ENCODE results near the gene ANO2.
"Not testable (repeated sequence)": the region's sequence is repeated elsewhere in the genome, so short reads cannot be mapped to it uniquely, and the experiment has no call there.

ANO2 gene

DNA sequence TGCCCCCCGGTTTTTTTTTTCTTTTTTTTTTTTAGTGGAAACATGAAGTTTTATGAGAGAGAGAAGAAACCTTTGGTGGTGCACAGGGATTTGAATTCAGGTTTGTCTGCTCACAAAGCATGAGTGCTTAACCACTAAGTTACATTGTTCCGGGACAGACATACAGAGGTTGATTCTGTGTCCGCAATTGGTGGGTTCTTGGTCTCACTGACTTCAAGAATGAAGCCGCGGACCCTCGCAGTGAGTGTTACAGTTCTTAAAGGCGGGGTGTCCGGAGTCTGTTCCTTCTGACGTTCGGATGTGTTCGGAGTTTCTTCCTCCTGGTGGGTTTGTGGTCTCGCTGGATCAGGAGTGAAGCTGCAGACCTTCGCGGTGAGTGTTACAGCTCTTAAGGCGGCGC lies 57.2 kb downstream of the ANO2 start:
- not testable (repeated sequence) for DNase-seq (ENCODE audit: low spot score)

DNA sequence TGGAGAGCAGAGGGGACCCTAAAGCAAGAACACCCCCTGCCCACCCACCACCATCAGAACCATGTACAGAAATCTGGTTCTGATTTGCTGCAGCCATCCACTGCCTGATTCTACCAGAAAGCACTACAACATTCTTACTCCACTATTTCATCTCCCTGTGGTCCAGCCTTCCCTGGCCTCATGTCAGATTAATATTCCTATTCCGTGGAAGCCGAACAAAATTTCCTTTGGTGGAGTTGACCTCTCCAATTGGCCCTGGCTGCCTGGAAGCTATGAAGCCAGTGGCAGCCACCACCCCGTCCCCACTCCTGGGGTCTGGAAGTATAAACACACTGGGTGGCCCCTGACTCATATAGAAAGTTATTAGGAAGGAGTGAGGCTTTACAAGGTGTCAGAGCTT lies 60.2 kb downstream of the ANO2 start:
- no peak for DNase-seq (ENCODE audit: low spot score)

DNA sequence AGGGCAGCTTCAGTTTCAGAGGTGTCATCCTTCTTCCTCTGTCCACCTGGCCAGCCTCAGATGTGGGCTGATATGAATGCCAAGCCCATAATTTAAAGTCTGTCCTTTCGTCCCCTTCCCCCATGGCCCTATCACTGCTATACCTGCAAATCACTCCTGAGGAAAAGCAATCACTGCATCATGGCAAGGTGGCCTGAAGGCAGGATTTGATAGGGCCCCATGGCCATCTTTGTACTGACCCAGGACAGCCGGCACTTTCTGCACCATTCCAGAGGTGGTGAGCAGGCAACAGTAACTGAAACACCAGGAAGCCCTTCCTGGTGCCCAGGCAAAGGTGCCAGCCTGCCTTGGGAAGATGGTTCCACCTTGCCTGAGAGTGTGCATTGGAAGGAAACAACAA lies 60.8 kb downstream of the ANO2 start:
- no peak for DNase-seq (ENCODE audit: low spot score)

DNA sequence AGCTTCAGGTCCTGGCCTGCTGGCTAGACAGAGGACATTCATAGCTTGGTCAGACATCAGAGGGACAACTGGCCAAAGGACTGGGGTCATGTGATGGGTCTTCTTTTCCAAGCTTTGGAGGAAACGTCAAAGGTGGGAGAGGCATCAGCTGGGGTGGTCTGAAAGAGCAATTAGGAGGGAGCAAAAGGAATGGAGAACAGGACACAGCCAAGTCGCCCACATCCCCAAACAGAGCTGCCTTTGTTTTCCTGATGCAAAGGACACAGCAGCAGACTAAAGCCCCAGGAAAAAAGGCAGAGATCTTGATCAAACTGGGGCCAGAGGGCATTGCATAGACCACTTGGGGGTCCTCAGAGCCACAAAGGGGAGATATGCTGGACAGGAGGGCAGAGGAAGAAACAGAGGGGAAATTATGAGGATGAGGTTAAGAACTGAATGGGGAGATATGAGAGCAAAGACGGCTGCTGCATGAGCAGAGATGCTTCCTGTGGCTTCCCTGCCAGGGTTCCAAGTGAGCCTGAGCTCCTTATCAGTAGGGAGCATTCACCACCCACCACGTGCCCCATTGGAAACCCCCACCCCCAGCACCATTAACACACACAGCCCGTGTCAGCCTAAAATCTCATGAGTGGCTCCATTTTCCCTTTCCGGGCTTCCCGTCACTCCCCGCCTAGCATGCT lies 62.4 kb downstream of the ANO2 start:
- no peak for DNase-seq (ENCODE audit: low spot score)

DNA sequence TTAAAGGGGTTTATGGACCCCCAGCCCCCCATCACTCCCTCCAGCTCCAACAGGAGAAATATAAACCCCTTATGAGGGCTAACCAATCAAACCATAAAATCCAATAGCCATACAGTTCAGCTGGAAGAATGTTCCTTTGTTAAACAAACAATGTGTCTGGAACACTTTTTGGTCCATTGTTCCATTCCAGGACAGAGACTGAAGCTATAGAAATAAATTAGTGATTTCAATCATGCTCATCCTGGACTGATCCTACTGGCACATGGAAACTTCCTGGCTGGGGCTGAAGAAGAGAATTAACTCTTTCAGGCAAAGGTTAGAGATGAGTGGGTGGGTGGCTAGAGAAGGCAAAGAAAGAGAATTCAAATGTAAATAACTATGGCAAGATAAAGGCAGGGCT lies 63.4 kb downstream of the ANO2 start:
- no peak for DNase-seq (ENCODE audit: low spot score)

DNA sequence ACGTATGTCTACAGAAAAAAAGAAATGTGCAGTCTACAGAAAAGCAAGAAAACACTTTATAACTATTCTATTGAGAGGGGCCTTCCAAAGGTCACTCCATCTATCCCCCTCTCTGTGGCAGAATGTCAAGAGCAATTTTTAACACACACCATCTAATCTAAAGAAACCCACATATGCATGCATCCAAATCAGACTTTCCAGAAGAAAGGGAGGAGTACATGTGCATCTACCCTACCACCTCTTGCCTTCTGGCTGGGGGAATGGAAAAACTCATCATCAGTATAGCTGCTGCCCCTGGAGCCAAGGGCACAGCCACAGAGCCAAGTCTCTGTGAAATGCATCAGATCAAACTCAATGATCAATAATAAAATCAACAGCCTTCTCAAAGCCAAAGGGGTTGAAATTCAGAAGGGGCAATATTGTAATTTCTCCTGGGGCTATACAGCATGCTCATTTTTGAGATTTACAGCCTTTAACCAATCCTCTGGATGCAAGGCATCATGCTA lies 63.9 kb downstream of the ANO2 start:
- DNase-seq (ENCODE audit: low spot score): no peak

DNA sequence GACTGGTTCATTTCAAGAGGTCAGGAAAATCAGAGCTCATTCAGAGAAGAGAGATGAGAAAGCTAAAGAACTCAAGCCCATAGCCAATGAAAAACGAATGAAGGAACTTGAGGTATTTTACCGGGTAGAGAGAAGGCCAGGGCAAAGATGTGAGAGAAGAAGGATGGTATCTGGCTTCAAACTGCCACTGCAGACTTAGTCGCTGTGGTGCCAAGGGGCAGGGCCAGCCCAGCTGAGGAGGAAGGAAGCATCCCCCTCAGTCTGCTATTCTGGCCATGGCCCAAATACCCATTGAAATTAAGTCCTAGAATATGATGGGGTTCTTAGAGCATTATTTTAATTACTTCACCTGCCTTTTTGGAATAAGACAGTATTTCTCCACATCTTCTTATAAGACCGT lies 69.2 kb downstream of the ANO2 start:
- no peak for DNase-seq (ENCODE audit: low spot score)

DNA sequence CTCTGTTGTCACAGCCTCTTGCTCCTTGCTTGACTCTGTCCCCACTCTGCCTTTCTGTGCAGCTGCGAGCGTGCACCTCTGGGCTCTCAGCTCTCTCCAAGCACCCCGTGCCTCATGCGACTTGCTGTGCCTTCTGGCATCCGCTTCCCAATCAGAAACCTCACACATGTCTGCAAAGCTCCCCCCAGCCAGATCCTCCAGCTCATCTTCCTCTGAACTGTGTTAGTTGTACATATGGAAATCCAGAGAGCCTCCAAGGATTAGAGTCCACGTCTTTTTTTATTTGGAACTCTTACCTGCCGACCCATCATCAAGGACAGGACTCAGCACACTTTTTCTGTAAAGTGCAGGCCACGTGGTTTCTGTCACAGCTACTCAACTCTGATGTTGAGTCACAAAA lies 70.5 kb downstream of the ANO2 start:
- DNase-seq (ENCODE audit: low spot score): no peak

DNA sequence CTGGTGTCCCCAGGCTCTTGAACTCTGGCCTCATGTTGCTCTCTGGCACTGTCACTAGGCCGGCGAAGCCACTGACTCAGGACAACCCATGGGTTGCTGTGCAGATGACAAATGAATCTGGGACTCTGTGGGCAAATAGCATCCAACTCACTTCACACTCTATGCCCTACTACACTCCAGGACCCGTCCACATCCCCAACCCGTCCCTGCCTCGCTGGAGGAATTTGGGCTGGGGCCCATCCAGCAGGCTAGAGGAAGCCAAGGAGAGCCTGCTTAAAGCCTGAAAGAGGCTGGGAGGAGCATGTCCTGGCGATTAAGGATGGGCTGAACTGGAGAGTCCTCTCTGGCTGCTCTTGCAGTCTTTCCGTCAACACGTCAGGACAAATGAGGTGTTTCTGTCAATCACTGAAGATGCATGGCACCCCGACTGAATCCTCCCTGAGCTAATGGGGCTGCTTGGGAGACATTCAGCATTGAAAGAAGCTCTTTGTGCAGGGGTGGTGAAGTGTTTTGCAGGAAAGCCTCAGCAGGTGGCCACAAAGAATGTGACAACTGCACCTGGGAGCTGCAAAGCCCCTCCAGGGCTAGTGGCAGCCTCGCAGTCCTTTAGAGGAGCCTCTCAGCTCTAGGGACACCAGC lies 71.7 kb downstream of the ANO2 start:
- no peak for DNase-seq (ENCODE audit: low spot score)

DNA sequence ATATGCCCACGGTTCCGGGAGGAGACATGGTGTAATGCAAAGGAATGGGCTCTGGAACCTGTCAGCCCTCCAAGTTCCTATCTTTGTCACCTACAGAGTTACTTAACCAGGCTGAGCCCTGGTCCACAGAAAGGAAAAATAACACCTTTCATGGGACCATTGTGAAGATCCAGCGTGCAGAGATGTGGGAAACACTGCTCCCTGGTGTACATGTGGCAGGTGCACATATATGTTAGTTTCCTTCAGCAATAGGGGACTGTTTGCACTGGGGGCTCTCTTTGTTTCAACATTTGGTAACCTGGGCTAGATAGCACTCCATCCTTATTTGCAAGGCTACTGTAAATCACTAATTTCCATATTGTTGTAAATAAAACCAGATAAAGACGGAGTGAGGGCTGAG lies 72.3 kb downstream of the ANO2 start:
- peak; percentile 37 for DNase-seq (ENCODE audit: low spot score)

DNA sequence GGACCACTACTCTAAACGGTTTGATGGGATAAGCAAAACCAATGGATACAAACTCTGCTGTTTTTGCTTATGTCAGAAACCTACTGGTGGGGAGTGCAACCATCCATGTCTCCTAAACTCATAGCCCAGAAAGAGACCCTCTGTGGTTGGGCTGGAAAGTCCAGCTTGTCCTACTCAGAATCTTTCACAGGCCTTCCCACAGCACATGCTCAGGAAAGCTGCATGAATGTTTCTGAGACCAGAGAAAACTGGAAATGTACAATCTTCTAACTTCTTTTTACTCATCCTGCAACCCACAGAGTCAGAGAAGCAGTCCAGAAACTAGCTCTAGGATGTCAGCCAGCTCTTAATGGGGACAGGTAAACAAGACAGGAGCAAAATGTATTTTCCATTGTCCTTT lies 73.3 kb downstream of the ANO2 start:
- DNase-seq (ENCODE audit: low spot score): no peak

DNA sequence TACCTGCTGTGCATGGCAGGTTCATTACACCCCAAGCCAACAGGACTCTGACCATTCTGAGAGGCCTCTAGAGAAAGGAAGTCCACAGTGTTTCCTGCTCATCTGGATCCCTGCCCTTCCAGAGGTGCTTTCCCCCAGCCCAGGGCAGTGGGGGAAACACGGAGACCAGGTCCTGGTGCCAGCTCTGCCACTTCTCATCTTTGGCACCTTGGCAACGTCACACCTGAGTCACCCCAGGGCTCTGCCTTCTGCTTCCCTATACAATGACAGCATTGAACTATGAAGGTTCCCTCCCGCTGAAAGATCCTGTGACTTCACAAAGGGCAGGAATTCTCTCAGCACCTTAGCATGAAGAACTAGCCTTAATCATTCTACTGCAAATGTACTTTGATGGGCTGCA lies 74.9 kb downstream of the ANO2 start:
- no peak for DNase-seq (ENCODE audit: low spot score)

DNA sequence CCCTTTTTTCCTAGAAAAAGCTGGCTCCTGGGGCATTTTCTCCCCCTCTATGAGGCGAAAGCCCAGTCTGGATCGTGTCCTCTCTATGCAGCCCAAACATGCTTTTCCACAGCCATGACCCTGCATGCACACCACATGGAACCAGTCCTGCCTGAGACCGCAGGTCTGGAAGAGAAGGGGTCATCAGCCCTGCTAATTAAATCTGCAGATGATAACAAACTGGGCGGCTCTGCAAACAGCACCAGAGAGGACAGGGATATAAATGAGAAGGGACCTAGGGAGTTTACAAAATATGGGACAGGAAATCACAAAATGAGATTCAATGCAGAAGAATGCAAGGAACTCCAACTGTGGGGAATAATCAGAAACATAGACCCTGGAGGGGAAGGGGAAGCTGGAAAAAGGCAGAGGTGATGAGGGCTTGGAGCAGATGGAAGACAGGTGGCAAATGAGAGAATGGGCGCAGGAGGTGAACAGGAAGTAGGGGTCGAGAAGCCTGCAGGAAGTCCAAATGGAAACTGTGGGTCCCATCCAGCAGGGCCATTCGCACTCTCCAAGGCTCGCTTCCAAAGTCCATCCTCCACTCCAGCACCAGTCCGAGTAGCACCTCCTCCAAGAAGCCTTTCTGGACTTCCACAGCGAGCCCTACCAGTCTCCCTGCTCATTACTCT lies 76.3 kb downstream of the ANO2 start:
- no peak for DNase-seq (ENCODE audit: low spot score)

DNA sequence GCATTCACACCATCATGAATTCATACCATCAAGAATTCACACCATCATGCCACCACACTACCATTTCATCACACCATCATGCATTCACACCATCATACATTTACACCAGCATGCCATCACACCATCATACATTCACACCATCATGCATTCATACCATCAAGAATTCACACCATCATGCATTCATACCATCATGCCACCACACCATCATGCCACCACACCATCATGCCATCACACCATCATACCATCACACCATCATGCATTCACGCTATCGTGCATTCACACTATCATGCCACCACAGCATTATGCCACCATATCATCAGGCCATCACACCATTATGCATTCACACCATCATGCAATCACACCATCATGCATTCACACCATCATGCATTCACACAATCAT lies 79.7 kb downstream of the ANO2 start:
- DNase-seq (ENCODE audit: low spot score): no peak

DNA sequence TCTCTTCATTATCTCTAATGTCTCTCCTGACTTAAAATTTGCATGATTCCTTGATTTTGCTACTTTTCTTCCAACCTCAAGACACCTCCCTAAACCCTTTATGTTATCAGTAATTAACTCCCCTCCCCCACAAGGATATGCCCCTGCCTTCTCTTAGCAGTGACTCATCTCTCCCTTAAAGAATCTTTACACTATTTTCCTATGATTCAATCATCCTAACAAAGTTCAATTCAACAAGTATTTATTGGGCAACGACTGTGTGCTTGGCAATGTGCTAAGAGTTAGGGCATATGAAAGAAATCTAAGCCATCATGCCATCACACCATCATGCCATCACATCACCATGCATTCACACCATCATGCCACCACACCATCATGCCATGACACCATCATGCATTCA lies 80.1 kb downstream of the ANO2 start:
- no peak for DNase-seq (ENCODE audit: low spot score)

DNA sequence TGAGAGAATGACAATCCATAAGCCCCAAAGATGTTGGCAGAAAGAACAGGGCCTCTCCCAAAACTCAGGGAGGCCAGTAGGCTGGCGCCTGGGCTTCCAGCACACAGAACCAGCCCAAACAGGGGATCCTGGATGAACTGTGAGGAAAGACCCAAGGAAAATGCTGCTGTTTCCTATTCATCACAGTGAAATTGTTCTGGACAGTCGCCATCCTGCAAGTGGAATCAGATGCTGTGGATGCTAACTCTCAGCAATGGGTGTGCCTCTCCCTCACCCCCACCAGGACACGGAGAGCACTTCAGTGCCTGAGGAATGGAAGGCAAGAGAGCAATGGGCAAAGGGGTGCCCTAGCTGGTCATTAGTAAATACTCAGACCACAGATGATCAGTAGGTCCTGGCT lies 80.8 kb downstream of the ANO2 start:
- no peak for DNase-seq (ENCODE audit: low spot score)

DNA sequence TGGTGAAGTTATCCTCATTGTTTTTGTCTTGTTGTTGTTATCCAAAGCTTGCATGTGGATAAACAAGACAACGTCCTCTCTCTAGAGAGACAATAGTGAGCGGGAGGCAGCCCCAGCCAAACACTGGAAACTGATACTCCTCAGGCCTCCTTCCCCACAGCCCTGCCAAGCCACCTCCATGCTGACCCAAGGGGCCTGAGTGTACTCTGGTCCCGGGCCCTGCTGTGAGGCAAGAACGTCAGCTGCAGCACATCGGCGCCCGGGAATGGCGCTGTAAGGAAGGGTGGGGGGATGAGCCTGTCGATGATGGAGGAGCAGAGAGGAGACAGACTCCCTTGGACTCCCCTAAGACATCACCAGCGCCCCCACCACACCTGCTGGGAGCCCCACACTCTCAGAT lies 83.6 kb downstream of the ANO2 start:
- no peak for DNase-seq (ENCODE audit: low spot score)

DNA sequence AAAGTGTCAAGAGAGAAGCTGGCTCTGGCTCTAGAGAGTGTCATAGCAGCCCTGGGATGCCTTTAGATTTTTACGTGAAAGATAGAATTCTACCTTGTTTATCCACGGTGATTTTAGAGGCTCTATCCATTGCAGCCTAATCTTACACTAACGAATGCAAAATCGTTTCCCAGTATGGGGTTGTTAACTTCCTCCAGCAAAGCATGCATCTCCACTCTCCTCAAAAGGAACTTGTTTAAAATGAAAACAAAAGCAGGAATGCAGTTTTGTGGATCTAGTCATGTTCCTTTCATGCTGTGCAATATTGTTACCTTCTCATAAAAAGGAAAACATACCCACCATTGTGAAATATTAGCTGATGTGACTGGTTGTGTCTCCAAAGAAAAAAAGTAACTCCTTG lies 88.4 kb downstream of the ANO2 start:
- DNase-seq (ENCODE audit: low spot score): no peak

DNA sequence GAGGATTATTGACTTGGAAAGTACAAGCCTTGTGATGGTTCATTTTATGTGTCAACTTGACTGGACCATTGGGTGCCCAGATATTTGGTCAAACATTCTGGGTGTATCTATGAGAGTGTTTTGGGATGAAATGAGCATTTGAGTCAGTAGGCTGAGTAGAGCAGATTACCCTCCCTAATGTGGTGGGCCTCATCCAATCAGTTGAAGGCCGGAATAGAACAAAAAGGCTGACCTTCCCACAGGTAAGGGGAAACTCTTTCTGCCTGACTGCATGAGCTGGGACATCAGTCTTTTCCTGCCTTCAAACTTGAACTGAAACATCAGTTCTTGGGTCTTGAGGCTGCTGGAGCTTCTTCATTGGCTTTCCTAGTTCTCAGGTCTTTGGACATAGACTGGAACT lies 98.1 kb downstream of the ANO2 start:
- no peak for DNase-seq (ENCODE audit: low spot score)

DNA sequence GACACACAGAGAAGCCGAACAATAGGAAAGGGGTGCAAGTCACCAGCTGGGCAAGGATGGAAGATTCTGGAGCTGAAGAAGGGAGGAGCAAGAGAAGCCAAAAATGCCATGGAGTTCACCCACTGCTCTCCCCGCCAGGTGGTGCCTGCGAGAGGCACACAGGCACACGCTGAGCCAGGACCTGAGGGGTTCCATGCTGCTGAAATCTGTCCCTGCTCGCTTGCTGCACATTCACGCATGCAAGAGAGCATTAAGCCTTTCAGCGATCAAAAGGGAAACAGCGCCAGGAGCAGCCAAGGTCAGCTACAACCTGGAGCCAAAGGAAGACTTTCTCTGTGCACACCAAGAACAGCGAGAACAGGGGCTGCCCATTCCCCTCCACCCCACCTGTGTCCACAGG lies 104.1 kb downstream of the ANO2 start:
- no peak for DNase-seq (ENCODE audit: low spot score)

DNA sequence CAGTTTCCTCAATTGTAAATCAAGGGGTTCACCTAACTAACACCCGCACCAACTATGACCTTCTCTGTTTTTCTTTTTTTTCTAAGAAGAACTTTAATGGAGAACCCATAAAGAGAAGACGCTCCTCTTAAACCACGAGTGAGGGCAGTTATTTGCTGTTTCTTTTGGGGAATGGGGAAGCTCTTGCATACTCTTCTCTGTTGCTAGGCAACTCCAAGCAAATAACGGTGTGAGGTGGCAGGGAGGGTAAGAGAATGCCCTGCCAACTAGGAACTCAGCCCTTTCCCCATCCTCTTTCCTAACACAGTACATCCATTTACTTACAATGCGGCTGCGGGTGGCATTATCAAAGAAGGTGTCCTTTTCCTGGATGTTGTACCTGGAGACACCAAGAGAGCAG lies 114.9 kb downstream of the ANO2 start:
- DNase-seq (ENCODE audit: low spot score): no peak

DNA sequence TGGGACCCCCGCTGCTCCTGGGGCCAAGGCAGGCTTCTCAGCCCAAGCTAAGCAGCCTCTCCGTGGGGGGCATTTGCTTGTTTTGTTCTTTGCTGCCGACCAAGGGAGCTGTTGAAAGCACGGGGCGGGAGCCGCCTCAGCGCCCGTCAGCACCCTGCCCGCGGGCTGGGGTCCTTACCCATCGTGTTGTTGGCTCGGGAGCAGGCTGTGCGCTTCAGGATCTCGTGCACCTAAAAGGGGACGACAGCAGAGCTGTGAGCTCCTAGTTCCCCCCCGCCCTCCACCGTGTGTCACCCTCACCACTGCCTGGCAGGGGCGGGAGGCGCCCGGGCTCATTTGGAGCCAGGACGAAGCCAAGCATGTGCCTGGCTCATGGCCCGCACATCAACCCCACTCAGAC lies 117.5 kb downstream of the ANO2 start:
- DNase-seq (ENCODE audit: low spot score): no peak

DNA sequence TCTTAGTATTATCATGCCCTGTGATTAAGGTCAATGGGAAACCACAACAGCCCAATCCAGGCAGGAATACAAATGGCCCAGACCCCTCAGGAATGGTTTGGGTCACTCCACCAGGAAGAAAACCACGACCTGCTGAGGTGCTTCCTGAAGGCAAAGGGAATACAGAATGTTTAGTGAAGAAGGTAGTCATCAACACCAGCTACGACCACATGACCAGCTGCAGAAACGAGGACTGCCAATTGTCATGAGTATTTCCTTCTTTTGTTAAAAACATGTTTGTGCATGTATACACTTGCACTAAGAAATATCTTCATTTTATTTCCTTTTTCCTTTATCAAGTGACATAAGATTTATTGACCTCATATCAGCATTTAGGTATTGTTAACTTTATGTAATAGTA lies 119.3 kb downstream of the ANO2 start:
- DNase-seq (ENCODE audit: low spot score): not testable (repeated sequence)

DNA sequence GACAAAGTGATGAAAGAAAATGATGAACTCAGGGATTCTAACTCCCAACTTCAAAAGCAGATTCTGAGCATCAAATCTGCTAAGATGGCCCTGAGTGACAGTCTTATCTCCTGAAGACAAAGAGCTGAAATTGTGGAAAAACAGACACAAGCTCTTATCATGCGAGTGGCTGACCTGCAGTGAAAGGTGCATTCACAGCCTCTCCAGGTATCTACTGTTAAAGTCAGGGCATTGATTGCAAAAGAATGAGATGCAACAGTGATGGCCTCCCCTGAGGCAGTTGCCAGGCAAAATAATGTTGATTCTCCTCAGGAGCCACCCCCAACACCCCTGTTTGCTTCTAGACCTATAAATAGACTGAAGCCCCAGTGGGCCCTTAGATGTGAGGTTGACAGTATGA lies 126.2 kb downstream of the ANO2 start:
- DNase-seq (ENCODE audit: low spot score): not testable (repeated sequence)
